GM12801 (cell line): ENCODE data around the gene LACC1.

Source experiments
- CTCF ChIP-seq: IDR thresholded peaks from one replicate; pipeline ENCODE4 v1.5.1; 2011; ENCODE audit warnings: control low read depth; ENCODE audit not compliant: insufficient read length; ENCODE audit errors: extremely low read depth

LACC1 gene

GRCh38 chr13:43911278-43911677 lies 31.6 kb downstream of the LACC1 start:
- TF ChIP-seq CTCF, result no peak

- no peak for TF ChIP-seq CTCF
Observed at GRCh38 chr13:43911871-43912270, 32.2 kb downstream of the LACC1 start.

GRCh38 chr13:43915451-43915850 lies 35.7 kb downstream of the LACC1 start:
- TF ChIP-seq CTCF, result no peak

GRCh38 chr13:43916828-43917227 lies 37.1 kb downstream of the LACC1 start:
- no peak for TF ChIP-seq CTCF

GRCh38 chr13:43918636-43919035 lies 38.9 kb downstream of the LACC1 start:
- no peak for TF ChIP-seq CTCF

GRCh38 chr13:43920965-43921674 lies 41.4 kb downstream of the LACC1 start:
- TF ChIP-seq CTCF, result no peak

- no peak for TF ChIP-seq CTCF
Observed at GRCh38 chr13:43924549-43925245, 45.0 kb downstream of the LACC1 start.
